Esophagus squamous epithelium (tissue), 4 donors: ENCODE data around the gene STK38.

Source experiments
- CTCF ChIP-seq, 6 experiments: fragments of 450-650 bp in 4 of 6; fragments of 200-600 bp in 2 of 6; sonication (generic) in 2 of 6; IDR thresholded peaks; one replicate each; pipeline ENCODE4 v1.5.1; 2016 to 2019; ENCODE audit warnings: antibody characterized with exemption in 6 of 6, mild to moderate bottlenecking in 4 of 6, moderate library complexity in 4 of 6
- POLR2A ChIP-seq, 4 donors: fragments of 450-650 bp; IDR thresholded peaks; one replicate each; pipeline ENCODE4 v1.6.1; 2017; ENCODE audit warnings: antibody characterized with exemption in 4 of 4, mild to moderate bottlenecking in 4 of 4, moderate library complexity in 3 of 4

- TF ChIP-seq POLR2A (IDR thresholded peaks at IDR 0.05) = no peak
- no peak for TF ChIP-seq CTCF (IDR thresholded peaks at IDR 0.05)
Measured at GRCh38 chr6:36563928-36564284, 16.6 kb upstream of the STK38 start.
